Spinal cord (tissue), 10 donors: Measurements from ENCODE around the gene ITIH1. TPM values are rescaled to one million over a fixed set of nuclear protein-coding genes. Genes with fewer than 3 reads are reported as not detected.

Source experiments
- DNase-seq, 6 donors: peaks; one replicate each; pipeline versions ENCODE4 v3.0.0 to v3.0.0-alpha.2; 2013 to 2015; ENCODE audit warnings: low spot score in 6 of 6, low read depth in 4 of 6
- H3K27ac ChIP-seq: one replicate; pipeline ENCODE4 v1.5.1; 2013; ENCODE audit warnings: low read depth, low read length, control low read depth
- H3K27me3 ChIP-seq: one replicate; pipeline ENCODE4 v1.6.1; 2013; ENCODE audit warnings: low read length; ENCODE audit not compliant: control insufficient read depth, insufficient read depth
- H3K36me3 ChIP-seq: one replicate; pipeline ENCODE4 v1.6.1; 2013; ENCODE audit warnings: low read length; ENCODE audit not compliant: control insufficient read depth, insufficient read depth
- H3K4me1 ChIP-seq: one replicate; pipeline ENCODE4 v1.6.1; 2013; ENCODE audit warnings: low read length; ENCODE audit not compliant: control insufficient read depth, insufficient read depth
- H3K4me3 ChIP-seq: one replicate; pipeline ENCODE4 v1.5.1; 2013; ENCODE audit warnings: low read depth, low read length, control low read depth
- H3K9me3 ChIP-seq: one replicate; pipeline ENCODE4 v1.6.1; 2013; ENCODE audit warnings: low read length; ENCODE audit not compliant: control insufficient read depth, insufficient read depth
- WGBS: methylation state at CpG from one replicate; pipeline ENCODE4 v1.1.5; 2013; ENCODE audit warnings: missing lambda C conversion rate; ENCODE audit not compliant: insufficient coverage; 5-methylcytosine and 5-hydroxymethylcytosine counted together
- polyA plus RNA-seq, 2 donors: library from polyadenylated mRNA; unstranded; fragments of 120-200 nt; gene quantifications; one replicate each; pipeline ENCODE4 v1.2.1, GENCODE V29; 2013; ENCODE audit not compliant: insufficient read length in 2 of 2
- total RNA-seq, 2 donors: library from RNA; depleted of rRNA in 1 of 2; stranded (reverse); fragments of 120-200 nt in 1 of 2; fragments of >200 nt in 1 of 2; gene quantifications; one replicate each; pipeline versions ENCODE4 v1.2.3 to v1.2.4, GENCODE V29; 2013 to 2014
- donor health status: healthy.

ITIH1 gene
- total and polyA plus RNA-seq, 4 donors, result 0.15 to 0.44 TPM; not detected in 2

GRCh38 chr3:52809662-52810377, 32.4 kb downstream of the ITIH1 start:
- no peak for DNase-seq
- Histone ChIP-seq H3K9me3 (no peaks in the 10 kb centered on the region), H3K27me3 (no peaks in the 10 kb centered on the region), H3K4me3 (no peak overlapping the region), H3K36me3 (no peaks in the 10 kb centered on the region), H3K27ac (no peak overlapping the region), H3K4me1 (no peaks in the 10 kb centered on the region)
- 72% methylated on average over 6 of the region's 7 CpGs for WGBS

- Histone ChIP-seq H3K27me3 (no peaks in the 10 kb centered on the region), H3K4me1 (no peaks in the 10 kb centered on the region), H3K36me3 (no peaks in the 10 kb centered on the region), H3K27ac (no peak overlapping the region), H3K9me3 (no peaks in the 10 kb centered on the region), H3K4me3 (no peak overlapping the region)
- no peak for DNase-seq
- WGBS, result 88% methylated on average over 11 of the region's 11 CpGs
These were observed 33.5 kb downstream of the ITIH1 start for GRCh38 chr3:52810923-52811322.

GRCh38 chr3:52811452-52812011, 34.1 kb downstream of the ITIH1 start:
- H3K36me3 ChIP-seq, result no peaks in the 10 kb centered on the region
- no peaks in the 10 kb centered on the region for H3K4me1 ChIP-seq
- no peak for DNase-seq
- WGBS, result 91% methylated on average over 6 of the region's 7 CpGs
- H3K27ac ChIP-seq, result no peak overlapping the region
- no peaks in the 10 kb centered on the region for H3K9me3 ChIP-seq
- H3K4me3 ChIP-seq, result no peak overlapping the region
- H3K27me3 ChIP-seq, result no peaks in the 10 kb centered on the region

GRCh38 chr3:52813810-52814209, 36.4 kb downstream of the ITIH1 start:
- Histone ChIP-seq H3K9me3 (no peaks in the 10 kb centered on the region), H3K36me3 (peaks cover 14% of the 10 kb centered on the region), H3K4me1 (no peaks in the 10 kb centered on the region), H3K4me3 (no peak overlapping the region), H3K27ac (no peak overlapping the region), H3K27me3 (no peaks in the 10 kb centered on the region)
- no peak for DNase-seq
- 91% methylated on average over 8 of the region's 8 CpGs for WGBS

- 47% methylated on average over 2 of the region's 6 CpGs for WGBS
- Histone ChIP-seq H3K36me3 (peaks cover 36% of the 10 kb centered on the region), H3K27me3 (no peaks in the 10 kb centered on the region), H3K4me1 (no peaks in the 10 kb centered on the region), H3K4me3 (no peak overlapping the region), H3K27ac (no peak overlapping the region), H3K9me3 (no peaks in the 10 kb centered on the region)
- no peak for DNase-seq
These were observed 38.8 kb downstream of the ITIH1 start for GRCh38 chr3:52816199-52816598.

- Histone ChIP-seq H3K4me1 (peaks cover 3% of the 10 kb centered on the region), H3K4me3 (no peak overlapping the region), H3K36me3 (peaks cover 40% of the 10 kb centered on the region), H3K27me3 (no peaks in the 10 kb centered on the region), H3K27ac (no peak overlapping the region), H3K9me3 (no peaks in the 10 kb centered on the region)
- no peak for DNase-seq
- 95% methylated on average over 10 of the region's 10 CpGs for WGBS
These were observed 39.3 kb downstream of the ITIH1 start for GRCh38 chr3:52816654-52817053.

GRCh38 chr3:52817221-52817620, 39.8 kb downstream of the ITIH1 start:
- Histone ChIP-seq H3K9me3 (no peaks in the 10 kb centered on the region), H3K36me3 (peaks cover 42% of the 10 kb centered on the region), H3K27ac (no peak overlapping the region), H3K27me3 (no peaks in the 10 kb centered on the region), H3K4me1 (peaks cover 3% of the 10 kb centered on the region), H3K4me3 (no peak overlapping the region)
- DNase-seq, result no peak
- WGBS, result 95% methylated on average over 10 of the region's 10 CpGs

GRCh38 chr3:52817860-52818259, 40.5 kb downstream of the ITIH1 start:
- H3K9me3 ChIP-seq, result no peaks in the 10 kb centered on the region
- no peak overlapping the region for H3K4me3 ChIP-seq
- H3K4me1 ChIP-seq, result peaks cover 3% of the 10 kb centered on the region
- WGBS, result 98% methylated on average over 6 of the region's 7 CpGs
- DNase-seq, result no peak
- no peak overlapping the region for H3K27ac ChIP-seq
- no peaks in the 10 kb centered on the region for H3K27me3 ChIP-seq
- H3K36me3 ChIP-seq, result peaks cover 47% of the 10 kb centered on the region

- H3K9me3 ChIP-seq, result no peaks in the 10 kb centered on the region
- H3K4me1 ChIP-seq, result peaks cover 3% of the 10 kb centered on the region
- H3K36me3 ChIP-seq, result peaks cover 66% of the 10 kb centered on the region
- 81% methylated on average over 2 of the region's 2 CpGs for WGBS
- DNase-seq, result no peak
- H3K27me3 ChIP-seq, result no peaks in the 10 kb centered on the region
- H3K27ac ChIP-seq, result no peak overlapping the region
- H3K4me3 ChIP-seq, result no peak overlapping the region
These were observed 42.5 kb downstream of the ITIH1 start for GRCh38 chr3:52819936-52820335.

GRCh38 chr3:52820736-52821135, 43.3 kb downstream of the ITIH1 start:
- no peak overlapping the region for H3K27ac ChIP-seq
- peaks cover 66% of the 10 kb centered on the region for H3K36me3 ChIP-seq
- no peaks in the 10 kb centered on the region for H3K9me3 ChIP-seq
- H3K4me1 ChIP-seq, result peaks cover 3% of the 10 kb centered on the region
- 52% methylated on average over 11 of the region's 11 CpGs for WGBS
- no peak for DNase-seq
- H3K4me3 ChIP-seq, result no peak overlapping the region
- H3K27me3 ChIP-seq, result no peaks in the 10 kb centered on the region
